GM19023 (cell line): Measurements from ENCODE around the gene BTD.

Experiments used
- ATAC-seq: cut with Tn5 transposase; IDR thresholded peaks from one replicate; pipeline ENCODE4 v1.9.1; 2021; ENCODE audit warnings: mild to moderate bottlenecking, moderate library complexity; ENCODE audit not compliant: unreplicated experiment

BTD gene

GRCh38 chr3:15601399-15602145 is at the start of gene BTD, which contains the start of gene HACL1:
BTD (plus strand) TSS chr3:15601745; CDS start chr3:15635440, 33,695 bp downstream.
HACL1 (minus strand) TSS chr3:15601569; CDS start chr3:15601463, 106 bp downstream.
- ATAC-seq = peak; percentile 96

- ATAC-seq = no peak
Observed at GRCh38 chr3:15551902-15552301, 49.6 kb upstream of the BTD start.

GRCh38 chr3:15553749-15554148 is 47.8 kb upstream of the BTD start:
- no peak for ATAC-seq

- ATAC-seq = peak; percentile 79
Observed at GRCh38 chr3:15556512-15556911, 45.0 kb upstream of the BTD start.

- no peak for ATAC-seq
Observed at GRCh38 chr3:15557511-15557946, 44.0 kb upstream of the BTD start.

- no peak for ATAC-seq
Observed at GRCh38 chr3:15558581-15558980, 43.0 kb upstream of the BTD start.

GRCh38 chr3:15562560-15562959 is 39.0 kb upstream of the BTD start:
- no peak for ATAC-seq

- ATAC-seq = no peak
Observed at GRCh38 chr3:15563190-15563589, 38.4 kb upstream of the BTD start.

- ATAC-seq = no peak
Observed at GRCh38 chr3:15572138-15572537, 29.4 kb upstream of the BTD start.

GRCh38 chr3:15575446-15575845 is 26.1 kb upstream of the BTD start:
- no peak for ATAC-seq

- ATAC-seq = no peak
Observed at GRCh38 chr3:15576475-15576874, 25.1 kb upstream of the BTD start.

- no peak for ATAC-seq
Observed at GRCh38 chr3:15578289-15578867, 23.2 kb upstream of the BTD start.

GRCh38 chr3:15579051-15579450 is 22.5 kb upstream of the BTD start:
- no peak for ATAC-seq

- ATAC-seq = no peak
Observed at GRCh38 chr3:15581471-15582394, 19.8 kb upstream of the BTD start.

- no peak for ATAC-seq
Observed at GRCh38 chr3:15585111-15585845, 16.3 kb upstream of the BTD start.

- no peak for ATAC-seq
Observed at GRCh38 chr3:15591242-15591641, 10.3 kb upstream of the BTD start.

GRCh38 chr3:15591928-15592327 is 9.6 kb upstream of the BTD start:
- no peak for ATAC-seq

GRCh38 chr3:15592968-15593367 is 8.6 kb upstream of the BTD start:
- no peak for ATAC-seq

- ATAC-seq = no peak
Observed at GRCh38 chr3:15595955-15596354, 5.6 kb upstream of the BTD start.

GRCh38 chr3:15601046-15601398 is 523 bp upstream of the BTD start:
- peak; percentile 7 for ATAC-seq

GRCh38 chr3:15602146-15602536 is 596 bp downstream of the BTD start:
- peak; percentile 10 for ATAC-seq
